Effector CD4-positive, alpha-beta T cell (primary cell): ENCODE data around the gene SSR1.

ENCODE experiments used
- DNase-seq: peaks from one replicate; pipeline ENCODE4 v3.0.0-alpha.2; 2020

Gene SSR1

DNA sequence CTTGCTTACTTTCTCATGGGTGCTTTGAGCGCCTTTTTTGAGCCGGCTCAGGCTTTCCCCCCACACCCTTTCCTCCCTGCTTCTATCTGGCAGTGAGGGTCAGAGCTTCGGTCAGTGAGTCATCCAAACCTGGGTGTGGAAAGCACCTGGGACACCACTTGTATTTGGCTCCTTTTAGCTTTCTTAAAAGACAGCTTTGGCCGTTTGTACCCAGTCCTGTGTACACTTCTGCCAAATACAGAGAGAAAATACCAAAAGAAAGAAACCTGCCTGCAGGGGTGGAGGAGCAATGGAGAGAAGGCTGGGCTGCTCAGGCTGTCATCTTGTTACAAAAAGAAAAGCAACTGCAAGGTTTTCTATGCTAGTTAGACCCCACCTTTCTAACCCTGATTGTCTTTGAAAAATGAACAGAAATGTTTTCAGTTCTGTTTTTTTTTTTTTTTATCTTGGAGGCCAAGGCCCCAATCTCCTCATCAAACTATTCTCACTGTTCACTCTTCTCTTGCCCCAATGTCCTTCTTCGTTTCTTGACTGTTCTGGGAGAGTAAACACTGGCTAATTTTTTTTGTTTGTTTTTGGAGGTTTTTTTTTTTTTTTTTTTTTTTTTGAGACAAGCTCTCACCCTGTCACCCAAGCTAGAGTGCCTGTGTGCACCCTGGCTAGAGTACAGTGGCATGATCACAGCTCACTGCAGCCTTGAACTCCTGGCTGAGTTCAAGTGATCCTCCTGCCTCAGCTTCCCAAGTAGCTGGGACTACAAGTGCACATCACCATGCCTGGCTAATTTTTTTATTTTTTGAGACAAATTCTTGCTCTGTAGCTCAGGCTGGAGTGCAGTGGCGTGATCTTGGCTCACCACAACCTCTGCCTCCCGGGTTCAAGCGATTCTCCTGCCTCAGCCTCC, 76.4 kb downstream of the SSR1 start:
- no peak for DNase-seq

DNA sequence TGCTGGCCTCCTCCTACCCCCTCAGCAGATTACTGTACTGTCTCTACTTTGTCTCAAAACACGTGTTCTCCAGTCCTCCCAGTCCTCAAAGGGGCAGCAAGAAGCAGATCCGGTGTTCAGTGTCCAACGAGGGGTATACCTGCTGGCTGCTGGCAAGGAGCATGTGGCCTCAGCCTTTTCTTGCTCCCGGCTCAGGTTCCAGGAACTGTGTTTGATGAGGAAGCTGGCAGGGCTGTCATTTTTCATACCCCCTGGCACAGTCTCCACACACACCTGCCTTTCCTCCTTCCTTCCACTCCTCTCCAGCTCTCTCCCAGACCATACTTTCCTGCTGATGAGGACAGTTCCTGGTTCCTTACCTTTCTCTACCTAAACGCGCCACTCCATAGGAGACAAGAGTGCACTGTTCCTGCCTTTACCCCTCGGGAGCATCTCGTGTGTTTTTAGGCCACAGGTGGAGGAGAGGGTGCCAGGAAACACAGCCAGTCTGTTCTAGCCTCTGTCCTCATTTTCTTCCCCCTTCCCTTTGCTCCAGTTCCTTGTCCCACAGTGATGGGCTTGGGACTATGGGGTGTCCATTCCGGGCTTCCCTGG, 77.2 kb downstream of the SSR1 start:
- DNase-seq, result no peak

DNA sequence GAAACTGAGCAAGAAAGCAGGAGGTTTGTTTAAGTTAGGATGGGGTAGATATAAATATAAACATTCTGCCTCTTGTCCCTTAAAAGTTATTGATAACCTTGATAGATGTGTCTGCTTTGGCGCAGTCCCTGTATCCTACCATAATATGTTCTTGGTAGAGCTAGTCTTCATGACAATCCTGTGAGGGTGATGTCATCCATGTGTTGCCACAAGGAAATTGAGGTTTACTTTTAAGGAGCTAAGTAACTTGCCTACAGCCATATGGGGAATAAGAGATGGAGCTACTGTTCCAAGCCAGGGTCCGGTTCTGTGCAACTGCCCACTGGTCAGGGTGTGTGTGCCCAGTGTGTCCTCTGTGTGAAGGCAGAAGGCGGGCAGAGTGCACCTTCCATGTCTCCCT, 78.5 kb downstream of the SSR1 start:
- no peak for DNase-seq

DNA sequence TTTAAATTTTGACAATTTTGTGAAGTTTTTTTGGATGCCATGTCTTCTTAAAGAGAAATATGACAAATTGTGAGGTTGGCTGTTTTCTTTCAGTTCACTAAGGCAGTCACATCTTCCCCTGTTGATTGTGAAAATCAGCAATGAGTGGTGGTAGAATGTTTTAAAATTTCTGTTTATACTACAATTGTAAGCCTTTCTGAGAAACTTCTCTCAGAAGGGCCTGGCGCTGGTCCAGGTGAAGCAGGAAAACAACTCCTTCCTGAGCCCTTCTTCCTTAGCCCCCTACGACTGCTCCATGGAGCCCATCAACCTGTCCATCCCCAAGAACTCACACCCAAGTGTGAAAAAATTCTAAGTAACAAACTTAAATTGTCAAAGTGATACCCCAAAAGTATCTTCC, 80.6 kb downstream of the SSR1 start:
- DNase-seq, result no peak

DNA sequence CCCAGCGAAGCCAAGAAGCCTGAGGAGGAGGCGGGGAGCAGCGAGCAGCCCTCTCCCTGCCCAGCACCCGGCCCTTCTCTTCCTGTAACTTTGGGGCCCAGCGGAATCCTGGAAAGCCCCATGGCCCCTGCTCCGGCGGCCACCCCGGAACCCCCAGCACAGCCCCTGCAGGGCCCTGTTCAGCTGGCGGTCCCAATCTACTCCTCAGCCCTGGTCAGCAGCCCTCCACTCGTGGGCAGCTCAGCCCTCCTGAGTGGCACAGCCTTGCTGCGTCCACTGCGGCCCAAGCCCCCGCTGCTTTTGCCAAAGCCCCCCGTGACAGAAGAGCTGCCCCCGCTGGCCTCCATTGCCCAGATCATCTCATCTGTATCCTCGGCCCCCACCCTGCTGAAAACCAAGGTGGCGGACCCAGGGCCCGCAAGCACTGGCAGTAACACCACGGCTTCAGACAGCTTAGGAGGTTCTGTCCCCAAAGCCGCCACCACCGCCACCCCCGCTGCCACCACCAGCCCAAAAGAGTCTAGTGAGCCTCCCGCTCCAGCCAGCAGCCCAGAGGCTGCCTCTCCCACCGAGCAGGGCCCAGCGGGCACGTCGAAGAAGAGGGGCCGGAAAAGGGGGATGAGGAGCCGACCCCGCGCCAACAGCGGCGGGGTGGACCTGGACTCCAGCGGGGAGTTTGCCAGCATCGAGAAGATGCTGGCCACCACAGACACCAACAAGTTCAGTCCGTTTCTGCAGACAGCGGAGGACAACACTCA, 81.9 kb downstream of the SSR1 start:
- DNase-seq, result no peak

DNA sequence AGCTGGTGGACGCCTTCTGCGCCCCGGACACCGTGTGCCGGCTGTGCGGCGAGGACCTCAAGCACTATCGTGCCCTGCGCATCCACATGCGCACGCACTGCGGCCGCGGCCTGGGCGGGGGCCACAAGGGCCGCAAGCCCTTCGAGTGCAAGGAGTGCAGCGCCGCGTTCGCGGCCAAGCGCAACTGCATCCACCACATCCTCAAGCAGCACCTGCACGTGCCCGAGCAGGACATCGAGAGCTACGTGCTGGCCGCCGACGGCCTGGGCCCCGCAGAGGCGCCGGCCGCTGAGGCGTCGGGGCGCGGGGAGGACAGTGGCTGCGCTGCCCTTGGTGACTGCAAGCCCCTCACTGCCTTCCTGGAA, 82.7 kb downstream of the SSR1 start:
- DNase-seq, result no peak

DNA sequence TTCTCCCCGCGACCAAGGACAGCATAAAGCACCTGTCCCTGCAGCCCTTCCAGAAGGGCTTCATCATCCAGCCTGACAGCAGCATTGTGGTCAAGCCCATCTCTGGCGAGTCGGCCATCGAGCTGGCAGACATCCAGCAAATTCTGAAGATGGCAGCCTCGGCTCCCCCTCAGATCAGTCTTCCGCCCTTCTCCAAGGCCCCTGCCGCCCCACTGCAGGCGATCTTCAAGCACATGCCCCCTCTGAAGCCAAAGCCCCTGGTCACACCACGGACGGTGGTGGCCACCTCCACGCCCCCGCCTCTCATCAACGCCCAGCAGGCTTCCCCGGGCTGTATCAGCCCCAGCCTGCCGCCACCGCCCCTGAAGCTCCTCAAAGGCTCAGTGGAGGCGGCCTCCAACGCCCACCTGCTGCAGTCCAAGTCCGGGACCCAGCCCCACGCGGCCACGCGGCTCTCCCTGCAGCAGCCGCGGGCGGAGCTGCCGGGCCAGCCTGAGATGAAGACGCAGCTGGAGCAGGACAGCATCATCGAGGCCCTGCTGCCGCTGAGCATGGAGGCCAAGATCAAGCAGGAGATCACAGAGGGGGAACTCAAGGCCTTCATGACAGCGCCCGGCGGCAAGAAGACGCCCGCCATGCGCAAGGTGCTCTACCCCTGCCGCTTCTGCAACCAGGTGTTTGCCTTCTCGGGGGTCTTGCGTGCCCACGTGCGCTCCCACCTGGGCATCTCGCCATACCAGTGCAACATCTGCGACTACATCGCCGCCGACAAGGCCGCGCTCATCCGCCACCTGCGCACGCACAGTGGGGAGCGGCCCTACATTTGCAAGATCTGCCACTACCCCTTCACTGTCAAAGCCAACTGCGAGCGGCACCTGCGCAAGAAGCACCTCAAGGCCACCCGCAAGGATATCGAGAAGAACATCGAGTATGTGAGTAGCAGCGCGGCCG, 83.3 kb downstream of the SSR1 start:
- DNase-seq, result no peak

DNA sequence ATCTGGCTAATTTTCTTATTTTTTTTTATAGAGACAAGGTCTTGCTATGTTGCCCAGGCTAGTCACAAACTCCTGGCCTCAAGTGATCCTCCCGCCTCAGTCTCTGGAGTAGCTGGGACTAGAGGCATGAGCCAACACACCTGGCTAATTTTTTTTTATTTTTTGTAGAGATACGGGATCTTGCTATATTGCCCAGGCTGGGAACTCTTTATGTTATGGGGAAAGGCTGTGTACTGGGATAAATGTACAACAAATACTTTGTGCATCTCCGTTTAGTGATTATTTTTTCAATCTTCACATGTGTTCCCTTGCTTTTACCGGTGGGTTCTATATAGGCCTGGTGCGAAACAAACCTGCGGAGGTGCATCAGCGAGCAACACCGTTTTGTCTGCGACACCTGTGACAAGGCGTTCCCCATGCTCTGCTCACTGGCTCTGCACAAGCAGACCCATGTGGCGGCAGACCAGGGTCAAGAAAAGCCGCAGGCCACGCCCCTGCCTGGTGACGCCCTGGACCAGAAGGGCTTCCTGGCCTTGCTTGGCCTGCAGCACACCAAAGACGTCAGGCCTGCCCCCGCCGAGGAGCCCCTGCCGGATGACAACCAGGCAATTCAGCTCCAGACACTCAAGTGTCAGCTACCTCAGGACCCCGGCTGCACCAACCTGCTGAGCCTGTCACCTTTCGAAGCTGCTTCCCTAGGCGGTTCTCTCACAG, 84.2 kb downstream of the SSR1 start:
- no peak for DNase-seq

DNA sequence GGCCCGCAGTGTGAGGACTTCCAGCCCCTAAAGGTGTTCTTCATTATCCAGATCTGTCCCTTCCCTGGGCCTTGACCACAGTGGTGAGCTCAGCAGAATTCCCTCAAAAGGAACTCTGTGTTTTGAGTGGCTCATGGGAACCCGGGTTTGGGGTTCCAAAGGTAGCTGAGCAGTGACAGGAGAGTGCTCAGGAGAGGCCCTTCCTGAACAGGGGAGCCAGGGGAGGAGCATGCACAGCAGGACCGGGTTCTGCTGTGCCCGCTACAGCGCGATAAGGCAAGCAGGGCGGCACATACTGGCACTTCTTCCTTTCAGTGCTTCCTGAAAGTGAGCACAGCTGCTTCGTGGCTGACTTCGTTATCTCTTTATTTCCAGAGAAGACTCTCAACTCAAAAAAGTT, 88.3 kb downstream of the SSR1 start:
- DNase-seq, result no peak

DNA sequence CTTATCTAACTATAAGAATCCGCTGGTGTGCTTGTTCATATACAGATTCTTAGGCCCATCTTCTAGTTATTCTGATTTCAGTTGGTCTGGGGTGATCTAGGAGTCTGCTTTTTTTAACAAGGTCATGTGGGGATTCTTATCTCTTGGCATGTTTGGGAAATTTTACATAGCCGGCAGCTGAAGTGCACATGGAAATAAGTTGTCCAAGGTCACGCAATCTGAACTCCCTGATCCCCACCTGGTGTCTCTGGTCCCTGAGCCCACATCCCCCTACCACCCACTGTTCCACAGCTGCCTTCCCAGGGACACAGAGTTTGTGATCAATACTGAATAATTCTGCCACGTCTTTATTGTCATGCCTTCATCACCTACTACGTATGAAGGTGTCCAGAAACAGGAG, 90.8 kb downstream of the SSR1 start:
- DNase-seq, result no peak

DNA sequence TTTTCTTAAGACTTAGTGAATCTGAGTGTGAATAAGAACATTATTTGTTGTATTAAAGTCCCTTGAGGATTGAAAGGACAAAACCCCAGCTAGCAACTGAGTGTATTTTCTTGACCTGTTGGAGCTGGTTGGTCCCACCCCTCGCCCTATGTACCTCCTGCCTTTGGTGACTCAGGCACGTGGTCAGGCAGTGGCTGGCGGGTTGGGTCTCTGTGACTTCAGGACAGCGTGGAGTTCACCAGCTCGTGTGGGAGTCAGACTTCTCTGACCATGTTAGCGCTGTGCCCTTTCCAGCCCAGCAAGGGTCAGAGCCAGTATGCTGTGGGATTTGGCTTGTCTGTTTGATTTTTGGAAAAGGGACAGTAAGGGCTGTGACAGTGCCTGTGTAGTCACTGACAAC, 93.7 kb downstream of the SSR1 start:
- no peak for DNase-seq

DNA sequence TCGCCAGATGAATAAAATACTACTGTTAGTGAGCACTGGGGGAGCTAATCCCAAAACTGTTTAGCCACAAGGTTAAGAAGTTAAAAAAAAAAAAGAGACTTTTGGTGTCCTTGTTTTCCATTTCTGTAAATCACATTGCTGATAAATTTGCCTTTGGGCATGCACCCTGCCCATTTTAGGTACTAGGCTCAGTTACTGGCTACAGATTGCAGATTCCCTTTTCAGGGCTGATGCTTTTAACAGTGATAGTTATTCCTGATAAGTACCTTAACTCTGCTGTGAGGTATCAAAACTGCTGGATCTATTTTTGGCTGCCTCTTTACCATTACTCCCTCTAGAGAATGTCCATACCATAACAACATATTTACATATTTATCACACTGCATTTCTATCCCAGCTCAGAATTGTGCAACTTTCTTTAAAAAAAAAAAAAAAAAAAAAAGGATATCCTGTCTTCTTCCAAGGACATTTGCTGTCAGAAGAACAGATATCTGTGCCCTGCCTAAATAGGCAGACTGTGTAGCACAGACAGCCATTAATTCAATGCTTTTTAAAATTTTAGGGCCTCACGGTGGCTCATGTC, 94.5 kb downstream of the SSR1 start:
- no peak for DNase-seq
